HL-60/S4 (cell line): ENCODE results near the gene P2RY8.
"Not testable (repeated sequence)": the region's sequence is repeated elsewhere in the genome, so short reads cannot be mapped to it uniquely, and the experiment has no call there.

Experiments used
- in situ Hi-C: fragments of 300-500 bp; cut with MboI; formaldehyde crosslinking; loops from 2 replicates; pipeline ENCODE4 v1.14.3; 2022; ENCODE audit warnings: low sequenced_read_pairs

Gene P2RY8, protein sequence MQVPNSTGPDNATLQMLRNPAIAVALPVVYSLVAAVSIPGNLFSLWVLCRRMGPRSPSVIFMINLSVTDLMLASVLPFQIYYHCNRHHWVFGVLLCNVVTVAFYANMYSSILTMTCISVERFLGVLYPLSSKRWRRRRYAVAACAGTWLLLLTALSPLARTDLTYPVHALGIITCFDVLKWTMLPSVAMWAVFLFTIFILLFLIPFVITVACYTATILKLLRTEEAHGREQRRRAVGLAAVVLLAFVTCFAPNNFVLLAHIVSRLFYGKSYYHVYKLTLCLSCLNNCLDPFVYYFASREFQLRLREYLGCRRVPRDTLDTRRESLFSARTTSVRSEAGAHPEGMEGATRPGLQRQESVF

DNA sequence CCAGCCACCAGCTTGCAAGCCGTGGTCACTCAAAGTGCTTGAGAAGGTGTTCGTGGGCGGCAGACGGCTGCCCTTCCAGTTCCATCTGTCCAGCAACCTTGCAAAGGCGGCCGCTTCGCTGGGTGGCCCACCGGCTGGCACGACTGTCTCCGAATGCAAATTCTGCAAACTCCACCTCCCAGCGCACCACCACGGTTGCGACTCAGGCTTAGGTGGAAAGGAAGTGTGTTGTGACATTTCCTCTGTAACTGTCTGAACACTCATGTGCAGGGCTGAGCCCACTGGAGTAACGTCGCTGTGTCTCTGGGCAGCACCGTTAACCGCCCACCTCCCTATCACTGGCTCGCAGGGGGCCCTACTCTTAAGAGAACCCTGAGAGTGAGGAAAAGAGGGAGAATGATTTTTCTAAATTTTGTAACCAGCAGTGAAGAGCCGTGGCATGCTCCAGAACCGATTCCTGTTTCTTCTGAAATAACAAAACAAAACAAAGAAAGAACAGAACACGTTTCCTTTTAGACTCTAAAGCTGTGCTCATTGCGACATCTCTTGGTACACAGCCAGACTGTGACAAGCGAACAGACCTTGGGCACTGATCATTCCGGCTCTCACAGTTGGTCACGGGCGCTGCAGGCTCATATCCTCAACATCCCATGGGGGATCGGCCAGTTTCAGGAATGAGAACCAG lies at the start of gene P2RY8:
Gene P2RY8, minus strand, starts transcription at position 155 of the 685 bp plus-strand sequence. CDS start 70,627 bp downstream, outside the sequence.
- in situ Hi-C loops: no loop called here

DNA sequence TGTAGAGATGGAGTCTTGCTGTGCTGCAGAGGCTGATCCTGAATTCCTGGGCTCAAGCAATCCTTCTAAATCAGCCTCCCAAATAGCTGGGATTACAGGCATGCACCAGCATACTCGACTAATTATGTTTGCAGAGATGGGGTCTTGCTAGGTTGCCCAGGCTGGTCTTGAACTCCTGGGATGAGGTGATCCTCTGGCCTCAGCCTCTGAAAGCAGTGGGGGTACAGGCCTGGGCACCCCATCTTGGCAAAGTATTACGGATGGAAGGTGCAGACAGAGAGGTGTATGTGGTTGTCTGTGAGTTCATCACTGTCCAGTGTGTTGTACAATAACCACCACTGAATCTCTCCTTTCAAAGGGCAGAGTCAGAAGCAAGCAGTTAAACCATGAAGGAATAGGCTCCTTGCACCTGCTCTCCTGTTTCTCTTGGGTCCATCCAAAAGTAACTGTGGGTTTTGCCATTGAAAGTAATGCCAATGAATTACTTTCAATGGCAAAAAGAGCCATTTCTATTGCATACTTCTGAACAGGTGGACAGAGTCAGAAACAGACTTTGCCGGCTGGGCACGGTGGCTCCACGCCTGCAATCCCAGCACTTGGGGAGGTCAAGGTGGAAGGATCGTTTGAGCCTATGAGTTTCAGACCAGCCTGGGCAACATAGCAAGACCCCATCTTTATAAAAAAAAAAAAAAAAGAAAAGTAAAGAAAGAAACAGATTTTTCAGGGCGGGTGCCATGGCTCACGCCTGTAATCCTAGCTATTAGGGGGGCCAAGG lies 47.4 kb upstream of the P2RY8 start:
- in situ Hi-C loops: loop anchor here (25.0 kb wide), 1 partner anchor 122 kb away; the partner anchor contains the start of gene ASMTL

DNA sequence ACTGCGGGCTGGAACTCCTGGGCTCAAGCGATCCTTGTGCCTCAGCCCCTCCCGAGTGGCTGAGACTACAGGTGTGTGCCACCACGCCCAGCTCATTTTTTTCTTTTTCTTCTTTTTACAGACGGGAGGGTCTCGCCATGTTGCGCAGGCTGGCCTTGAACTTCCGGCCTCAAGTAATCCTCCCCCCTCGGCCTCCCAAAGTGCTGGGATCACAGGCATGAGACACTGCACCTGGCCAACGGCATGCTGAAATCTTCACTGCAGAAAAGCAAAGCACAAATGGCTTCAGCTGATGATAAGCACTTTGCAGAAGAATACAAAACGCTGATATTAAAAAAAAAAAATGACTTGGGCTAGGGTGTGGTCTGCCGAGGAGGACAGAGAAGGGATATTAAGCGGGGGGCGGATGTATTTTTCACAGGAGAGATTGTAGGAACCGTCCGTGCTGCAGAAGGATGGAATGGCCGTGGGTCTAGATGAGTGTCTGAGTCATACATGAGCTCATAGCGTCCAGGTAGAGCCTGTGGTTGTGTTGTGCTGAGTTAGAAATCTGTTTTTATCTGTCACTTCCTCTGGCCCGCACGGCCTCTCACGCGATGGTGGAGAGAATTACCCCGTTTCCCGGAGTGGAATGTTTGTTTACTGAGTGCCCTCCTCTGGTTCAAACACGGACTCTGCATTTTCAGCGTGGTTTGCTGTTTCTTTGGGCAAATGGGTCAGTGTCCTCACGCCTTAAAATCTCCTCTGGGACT lies 45.9 kb upstream of the P2RY8 start:
- in situ Hi-C loops: loop anchor here (25.0 kb wide), 1 partner anchor 121 kb away; the partner anchor contains the start of gene ASMTL

DNA sequence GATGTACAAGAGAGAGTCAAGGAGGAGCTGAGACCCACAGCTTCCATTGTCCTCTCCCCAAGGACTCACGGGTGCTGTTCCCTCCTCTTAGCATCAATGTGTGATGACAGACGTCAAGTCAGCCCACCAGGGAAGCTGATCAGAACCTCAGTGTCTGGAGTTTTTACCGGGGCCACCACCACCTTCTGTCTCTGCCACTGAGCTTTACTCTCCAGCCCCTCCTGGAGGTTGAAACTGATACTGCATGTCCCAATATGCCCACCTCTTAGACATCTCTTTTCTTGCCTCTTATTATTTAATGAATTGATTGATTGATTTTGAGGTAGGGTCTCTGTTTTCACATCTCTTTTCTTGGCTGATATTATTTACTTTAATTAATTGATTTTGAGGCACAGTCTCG lies 44.1 kb upstream of the P2RY8 start:
- in situ Hi-C loops: loop anchor here (25.0 kb wide), 1 partner anchor 119 kb away; the partner anchor contains the start of gene ASMTL

DNA sequence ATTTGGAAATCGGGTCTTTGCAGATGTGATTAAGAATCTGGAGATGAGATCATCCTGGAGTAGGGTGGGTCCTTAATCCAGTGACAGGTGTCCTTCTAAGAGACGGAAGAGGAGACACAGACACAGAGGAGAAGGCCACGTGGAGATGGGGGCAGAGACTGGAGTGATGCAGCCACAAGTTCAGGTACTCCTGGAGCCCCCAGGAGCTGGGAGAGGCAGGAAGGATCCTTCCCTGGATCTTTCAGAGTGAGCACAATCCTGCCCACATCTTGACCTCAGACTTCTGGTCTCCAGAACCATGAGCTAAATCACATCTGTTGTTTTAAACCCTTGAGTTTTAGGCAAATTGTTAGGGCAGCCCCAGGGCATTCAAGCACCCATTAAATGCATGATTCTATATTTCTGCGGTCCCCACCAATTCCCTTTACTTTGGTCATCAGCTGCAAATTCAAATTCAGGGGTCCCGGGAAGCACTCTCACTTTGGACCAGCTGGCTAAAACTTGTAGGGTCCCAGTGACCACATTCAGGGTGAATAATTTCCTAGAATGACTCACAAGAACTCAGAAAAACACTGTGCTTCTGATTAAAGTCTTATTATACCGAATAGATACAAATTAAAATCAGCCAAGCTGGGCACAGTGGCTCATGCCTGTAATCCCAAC lies 41.7 kb upstream of the P2RY8 start:
- in situ Hi-C loops: loop anchor here (25.0 kb wide), 1 partner anchor 116 kb away; the partner anchor contains the start of gene ASMTL

DNA sequence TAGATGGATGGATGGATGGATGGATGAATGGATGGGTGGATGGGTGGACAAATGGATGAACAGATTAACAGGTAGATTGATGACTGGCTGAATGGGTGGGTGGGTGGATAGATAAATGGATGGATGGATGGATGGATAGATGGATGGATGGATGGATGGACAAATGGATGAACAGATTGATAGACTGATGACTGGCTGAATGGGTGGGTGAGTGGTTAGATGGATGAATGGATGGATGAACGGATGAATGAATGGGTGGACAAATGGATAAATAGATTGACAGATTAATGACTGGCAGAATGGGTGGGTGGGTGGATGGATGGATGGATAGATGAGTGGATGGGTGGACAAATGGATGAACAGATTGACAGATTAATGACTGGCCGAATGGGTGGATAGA lies 40.9 kb upstream of the P2RY8 start:
- in situ Hi-C loops: loop anchor here (25.0 kb wide), 1 partner anchor 116 kb away; the partner anchor contains the start of gene ASMTL

DNA sequence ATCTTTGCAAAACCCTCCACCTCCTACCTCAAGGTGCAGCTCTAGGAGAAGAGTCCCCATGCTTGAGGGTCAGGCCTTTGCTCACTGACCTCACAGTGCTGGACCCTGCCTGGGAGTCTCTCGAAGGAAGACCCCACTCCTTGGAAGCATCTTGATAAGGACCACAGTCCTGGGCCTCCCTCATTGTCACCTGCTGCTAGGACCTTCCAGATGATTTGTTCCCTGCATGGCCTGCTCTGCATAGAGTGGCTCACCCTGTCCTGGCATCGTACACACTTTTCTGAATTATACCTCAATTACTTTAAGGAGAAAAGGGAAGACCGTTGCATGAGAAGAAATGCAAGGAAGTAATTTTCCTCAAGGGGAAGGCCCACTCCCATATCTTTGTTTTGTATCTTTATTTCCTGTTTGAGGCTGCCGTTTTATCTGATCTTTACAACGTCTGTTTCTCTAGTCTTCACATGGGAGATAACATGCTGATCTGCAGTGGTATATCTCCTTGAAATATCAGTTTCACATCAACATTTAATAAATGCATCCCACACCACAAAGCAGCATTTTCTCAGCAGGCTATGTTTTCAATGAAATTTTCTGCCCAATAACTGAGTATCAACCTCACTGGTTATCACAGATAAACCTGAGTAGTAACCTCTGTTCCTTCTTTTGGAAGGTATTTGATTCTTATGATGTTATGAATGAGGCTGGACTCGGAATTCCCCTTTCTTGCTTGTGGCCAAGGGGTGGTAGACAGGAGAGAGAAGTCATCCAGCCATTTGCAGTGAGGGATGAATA lies 39.4 kb upstream of the P2RY8 start:
- in situ Hi-C loops: loop anchor here (25.0 kb wide), 1 partner anchor 114 kb away; the partner anchor contains the start of gene ASMTL

DNA sequence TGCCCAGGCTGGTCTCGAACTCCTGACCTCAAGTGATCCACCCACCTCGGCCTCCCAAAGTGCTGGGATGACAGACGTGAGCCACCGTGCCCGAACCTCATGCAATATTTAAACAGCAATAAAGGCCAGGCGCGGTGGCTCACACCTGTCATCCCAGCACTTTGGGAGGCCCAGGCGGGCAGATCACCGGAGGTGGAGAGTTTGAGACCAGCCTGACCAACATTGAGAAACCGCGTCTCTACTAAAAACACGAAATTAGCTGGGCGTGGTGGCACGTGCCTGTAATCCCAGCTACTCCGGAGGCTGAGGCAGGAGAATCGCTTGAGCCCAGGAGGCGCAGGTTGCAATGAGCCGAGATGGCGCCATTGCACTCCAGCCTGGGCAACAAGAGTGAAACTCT lies 37.2 kb upstream of the P2RY8 start:
- in situ Hi-C loops: not testable (repeated sequence)

DNA sequence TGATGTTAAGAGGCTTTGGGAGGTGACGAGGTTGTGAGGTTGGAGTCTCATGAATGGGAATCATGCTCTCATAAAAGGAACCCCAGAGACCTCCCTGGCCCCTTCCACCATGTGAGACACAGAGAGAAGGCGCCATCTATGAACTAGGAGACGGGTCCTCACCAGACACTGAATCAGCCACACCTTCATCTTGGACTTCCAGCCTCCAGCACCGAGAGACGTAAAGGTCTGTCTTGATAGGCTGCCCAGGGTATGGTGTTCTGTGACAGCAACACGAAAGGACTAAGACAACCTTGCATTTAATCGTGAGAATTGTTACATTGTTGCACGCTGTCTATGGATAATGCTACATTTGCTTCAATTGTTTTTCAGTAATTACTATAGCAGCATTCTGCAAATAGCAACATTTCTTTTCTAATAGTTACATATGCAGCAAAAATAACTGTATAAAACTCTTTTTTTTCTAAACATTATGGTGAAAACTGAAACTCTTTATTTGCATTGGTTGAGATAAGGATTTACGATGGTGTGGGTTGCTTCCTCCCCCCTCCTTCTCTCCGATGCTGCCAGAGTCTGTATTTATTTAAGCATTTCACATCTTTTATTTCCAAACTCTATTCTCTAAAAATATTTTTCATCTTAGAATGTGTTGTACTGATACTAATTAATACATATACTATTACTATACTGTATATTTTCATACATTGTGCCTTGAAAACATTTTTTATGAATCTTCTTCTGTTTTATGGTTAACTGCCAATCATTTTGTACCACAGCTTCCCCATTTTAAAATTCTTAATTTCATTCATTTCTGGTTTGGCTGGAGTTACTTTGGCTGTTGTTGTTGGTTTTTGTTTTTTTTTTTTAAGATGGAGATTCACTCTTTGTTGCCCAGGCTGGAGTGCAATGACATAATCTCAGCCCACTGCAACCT lies 28.0 kb upstream of the P2RY8 start:
- in situ Hi-C loops: no loop called here

DNA sequence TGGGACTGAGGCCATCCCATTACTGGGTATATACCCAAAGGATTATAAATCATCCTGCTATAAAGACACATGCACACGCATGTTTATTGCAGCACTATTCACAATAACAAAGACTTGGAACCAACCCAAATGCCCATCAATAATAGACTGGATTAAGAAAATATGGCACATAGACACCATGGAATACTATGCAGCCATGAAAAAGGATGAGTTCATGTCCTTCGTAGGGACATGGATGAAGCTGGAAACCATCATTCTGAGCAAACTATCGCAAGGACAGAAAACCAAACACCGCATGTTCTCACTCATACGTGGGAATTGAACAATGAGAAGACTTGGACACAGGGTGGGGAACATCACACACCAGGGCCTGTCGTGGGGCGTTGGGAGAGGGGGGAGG lies 27.1 kb upstream of the P2RY8 start:
- in situ Hi-C loops: not testable (repeated sequence)

DNA sequence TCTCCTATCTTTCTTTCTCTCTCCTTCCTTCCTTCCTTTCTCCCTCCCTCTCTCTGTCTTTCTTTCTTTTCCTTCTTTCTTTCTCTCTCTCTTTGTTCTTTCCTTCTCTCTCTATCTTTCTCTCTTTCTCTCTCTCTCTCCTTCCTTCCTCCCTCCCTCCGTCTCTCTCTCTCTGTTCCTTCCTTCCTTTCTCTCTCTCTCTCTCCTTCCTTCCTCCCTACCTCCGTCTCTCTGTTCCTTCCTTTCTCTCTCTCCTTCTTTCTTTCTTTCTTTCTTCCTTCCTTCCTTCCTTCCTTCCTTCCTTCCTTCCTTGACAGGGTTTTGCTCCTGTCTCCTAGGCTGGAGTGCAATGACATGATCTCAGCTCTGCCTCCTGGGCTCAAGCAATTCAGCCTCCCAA lies 24.2 kb upstream of the P2RY8 start:
- in situ Hi-C loops: no loop called here

DNA sequence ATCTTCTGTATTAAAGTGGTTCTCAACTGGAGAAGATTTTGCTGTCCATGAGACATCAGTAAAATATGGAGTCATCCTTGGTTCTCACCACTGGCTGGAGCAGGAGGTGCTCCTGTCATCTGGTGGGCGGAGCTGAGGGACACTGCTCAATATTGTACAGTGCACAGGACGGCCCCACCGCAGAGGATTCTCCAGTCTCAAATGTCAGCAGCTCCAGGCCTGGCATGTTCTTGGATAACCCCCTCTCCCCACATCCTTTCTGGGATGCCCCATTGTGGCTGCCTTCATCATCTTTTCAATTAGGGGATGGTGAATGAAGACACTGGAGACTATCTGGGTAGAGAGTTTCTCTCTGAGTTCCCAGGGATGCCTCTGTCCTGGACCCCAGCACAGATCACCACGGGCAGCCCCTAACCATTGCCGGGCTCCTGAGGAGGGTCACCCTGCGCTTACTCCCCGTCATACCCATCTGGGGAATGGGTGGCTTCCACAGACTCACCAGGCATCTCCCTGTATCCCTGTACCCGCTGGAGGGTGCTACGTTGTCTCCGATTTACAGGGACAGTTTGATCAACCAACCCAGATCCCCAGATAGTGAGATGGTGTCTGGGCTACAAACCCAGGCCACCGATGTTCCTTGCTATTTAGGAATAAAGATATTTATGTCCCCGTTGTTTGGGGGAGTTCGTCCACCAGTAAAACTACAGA lies 21.9 kb upstream of the P2RY8 start:
- in situ Hi-C loops: no loop called here

DNA sequence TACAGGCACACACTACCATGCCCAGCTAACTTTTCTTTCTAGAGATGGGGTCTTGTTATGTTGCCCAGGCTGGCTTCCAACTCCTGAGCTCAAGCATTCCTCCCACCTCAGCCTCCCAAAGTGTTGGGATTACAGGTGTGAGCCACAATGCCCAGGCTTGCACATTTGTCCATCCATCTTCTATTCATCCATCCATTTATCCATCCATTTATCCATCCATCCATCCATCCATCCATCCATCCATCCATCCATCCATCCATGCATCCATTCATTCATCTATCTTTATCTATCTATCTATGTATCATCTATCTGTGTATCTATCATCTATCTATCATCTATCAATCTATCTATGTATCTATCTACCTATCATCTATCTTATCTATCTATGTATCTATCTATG lies 20.5 kb upstream of the P2RY8 start:
- in situ Hi-C loops: not testable (repeated sequence)

DNA sequence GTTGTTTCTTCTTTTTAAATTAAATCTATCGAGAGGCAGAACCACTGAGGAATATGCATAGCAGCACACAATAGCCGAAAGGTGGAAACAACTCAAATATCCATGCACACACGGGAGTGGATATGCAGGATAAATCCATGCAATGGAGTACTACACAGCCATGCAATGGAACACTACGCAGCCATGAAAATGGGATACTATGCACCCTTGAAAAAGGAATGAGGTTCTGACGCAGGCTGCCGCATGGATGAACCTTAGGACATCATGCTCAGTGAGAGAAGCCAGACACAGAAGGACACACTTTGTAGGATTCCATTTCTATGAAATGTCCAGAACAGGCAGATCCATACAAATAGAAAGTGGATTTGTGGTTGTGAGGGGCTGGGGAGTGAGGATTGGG lies 18.4 kb upstream of the P2RY8 start:
- in situ Hi-C loops: no loop called here

DNA sequence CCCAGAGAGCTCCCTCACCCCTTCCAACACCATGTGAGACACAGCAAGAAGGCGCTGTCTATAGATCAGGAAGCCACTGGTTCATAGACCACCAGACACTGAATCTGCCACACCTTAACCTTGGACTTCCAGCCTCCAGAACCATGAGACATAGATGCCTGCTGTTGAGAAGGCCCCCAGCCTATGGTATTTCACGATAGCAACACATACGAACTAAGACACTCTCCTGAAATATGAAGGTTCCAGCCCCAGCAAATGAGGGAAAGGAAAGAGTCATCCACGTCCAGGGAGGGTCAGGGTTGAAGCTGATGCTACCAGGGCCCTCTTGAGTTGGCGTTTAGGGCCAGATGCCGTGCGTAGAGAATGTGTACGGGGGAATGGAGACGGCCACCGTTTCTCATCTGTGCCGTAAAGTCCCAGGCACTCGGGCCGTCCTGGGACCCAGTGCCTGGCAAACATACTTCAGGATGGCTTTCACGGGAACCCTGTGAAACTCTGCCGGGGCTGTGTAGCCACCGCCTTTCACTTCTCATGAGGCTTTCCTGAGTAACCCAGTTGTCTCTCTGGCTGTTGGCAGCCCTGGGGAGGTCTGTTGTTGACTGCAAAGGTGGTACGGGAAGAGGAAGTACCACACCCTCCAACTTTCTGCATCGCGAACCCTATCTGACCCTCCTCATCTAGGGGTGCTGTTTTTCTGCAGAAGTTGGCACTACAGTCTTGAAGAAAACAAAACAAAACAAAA lies 17.7 kb upstream of the P2RY8 start:
- in situ Hi-C loops: no loop called here

DNA sequence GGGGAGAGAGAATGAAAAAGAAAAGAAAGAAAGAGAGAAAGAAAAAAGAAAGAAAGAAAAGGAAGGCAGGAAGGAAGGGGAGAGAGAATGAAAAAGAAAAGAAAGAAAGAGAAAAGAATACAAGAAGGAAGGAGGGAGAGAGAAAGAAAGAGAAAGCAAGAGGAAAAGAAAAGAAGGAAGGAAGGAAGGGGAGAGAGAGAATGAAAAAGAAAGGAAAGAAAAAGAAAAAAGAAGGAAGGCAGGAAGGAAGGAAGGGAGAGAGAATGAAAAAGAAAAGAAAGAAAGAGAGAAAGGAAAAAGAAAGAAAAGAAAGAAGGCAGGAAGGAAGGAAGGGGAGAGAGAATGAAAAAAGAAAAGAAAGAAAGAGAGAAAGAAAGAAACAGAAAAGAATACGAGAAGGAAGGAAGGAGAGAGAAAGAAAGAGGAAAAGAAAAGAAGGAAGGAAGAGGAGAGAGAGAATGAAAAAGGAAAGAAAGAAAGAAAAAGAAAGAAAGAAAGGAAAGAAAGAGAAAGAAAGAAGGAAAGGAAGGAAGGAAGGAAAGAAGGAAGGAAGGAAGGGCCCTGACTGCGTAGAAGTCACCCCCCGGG lies 15.1 kb upstream of the P2RY8 start:
- in situ Hi-C loops: no loop called here
